WI38 (cell line): ENCODE measurements around the gene NUMA1.

ENCODE experiments used
- H3K4me3 ChIP-seq: 2 replicates; pipeline ENCODE4 v1.5.1; 2011; ENCODE audit warnings: low read depth, mild to moderate bottlenecking, control low read depth, low read length
- TF ChIP-seq, protein P1 (sequence below): IDR thresholded peaks from 2 replicates; pipeline ENCODE4 v1.5.1; 2012; ENCODE audit warnings: low read depth, mild to moderate bottlenecking, control low read depth, low read length

The NUMA1 gene

DNA sequence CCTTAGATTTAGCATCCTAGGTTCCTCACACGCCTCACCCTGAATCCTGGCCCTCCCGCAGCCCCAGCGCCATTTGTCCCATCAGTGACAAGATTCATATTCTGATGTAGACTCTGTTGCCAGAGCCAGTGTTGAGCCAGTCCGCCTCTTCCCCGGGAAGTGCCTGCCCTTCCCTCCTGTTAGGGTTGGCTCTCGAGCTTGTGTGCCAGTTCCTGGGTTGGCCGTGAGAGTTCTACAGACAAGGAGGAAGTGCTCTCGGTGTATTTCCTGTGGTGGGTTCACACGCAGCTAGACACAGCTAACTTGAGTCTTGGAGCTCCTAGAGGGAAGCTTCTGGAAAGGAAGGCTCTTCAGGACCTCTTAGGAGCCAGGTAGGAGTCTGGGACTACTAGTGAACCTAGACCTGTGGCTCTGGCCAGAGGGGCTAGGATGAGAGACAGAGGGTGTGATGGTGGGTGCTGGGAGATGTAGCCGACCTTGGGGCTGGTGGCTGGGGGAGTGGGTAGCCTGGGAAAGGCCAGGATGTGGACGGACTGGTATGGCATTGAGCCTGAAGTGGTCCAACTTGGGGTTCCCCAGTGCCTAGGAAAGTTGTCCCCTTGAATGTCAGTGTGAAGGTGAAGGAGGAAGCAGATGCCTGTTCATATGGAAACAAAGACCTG, 81.6 kb downstream of the NUMA1 start, which contains the start of gene IL18BP:
Gene IL18BP, plus strand, starts transcription at position 261 of the 662 bp plus-strand sequence. CDS start 1,076 bp downstream, outside the sequence.
- TF ChIP-seq, protein P1, sequence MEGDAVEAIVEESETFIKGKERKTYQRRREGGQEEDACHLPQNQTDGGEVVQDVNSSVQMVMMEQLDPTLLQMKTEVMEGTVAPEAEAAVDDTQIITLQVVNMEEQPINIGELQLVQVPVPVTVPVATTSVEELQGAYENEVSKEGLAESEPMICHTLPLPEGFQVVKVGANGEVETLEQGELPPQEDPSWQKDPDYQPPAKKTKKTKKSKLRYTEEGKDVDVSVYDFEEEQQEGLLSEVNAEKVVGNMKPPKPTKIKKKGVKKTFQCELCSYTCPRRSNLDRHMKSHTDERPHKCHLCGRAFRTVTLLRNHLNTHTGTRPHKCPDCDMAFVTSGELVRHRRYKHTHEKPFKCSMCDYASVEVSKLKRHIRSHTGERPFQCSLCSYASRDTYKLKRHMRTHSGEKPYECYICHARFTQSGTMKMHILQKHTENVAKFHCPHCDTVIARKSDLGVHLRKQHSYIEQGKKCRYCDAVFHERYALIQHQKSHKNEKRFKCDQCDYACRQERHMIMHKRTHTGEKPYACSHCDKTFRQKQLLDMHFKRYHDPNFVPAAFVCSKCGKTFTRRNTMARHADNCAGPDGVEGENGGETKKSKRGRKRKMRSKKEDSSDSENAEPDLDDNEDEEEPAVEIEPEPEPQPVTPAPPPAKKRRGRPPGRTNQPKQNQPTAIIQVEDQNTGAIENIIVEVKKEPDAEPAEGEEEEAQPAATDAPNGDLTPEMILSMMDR, result no peak
- H3K4me3 ChIP-seq, result no peak within 1 kb of the TSS

DNA sequence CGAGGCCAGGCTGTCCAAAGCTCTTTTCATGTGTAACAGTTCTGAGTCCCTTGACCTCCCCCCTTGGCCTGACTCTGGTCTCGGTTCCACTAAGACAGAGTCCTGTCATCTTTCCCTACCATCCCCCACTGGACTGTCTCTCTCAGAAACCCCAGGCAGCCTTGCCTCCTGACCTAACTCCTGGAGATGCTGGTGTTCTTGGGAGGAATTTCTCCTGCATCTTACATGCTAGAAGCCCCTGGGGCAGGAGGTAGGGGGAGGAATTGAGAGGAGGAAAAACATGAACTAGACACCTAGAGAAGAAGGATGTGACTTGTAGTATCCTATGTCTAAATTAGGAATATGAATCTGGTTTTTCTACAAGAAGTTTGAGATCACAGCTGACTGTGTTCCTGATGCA, 82.3 kb downstream of the NUMA1 start:
- no peak overlapping the region for H3K4me3 ChIP-seq
- TF ChIP-seq, protein P1, result no peak

GRCh38 chr11:71997594-71997993, 82.7 kb downstream of the NUMA1 start:
- TF ChIP-seq, protein P1, result no peak
- no peak overlapping the region for H3K4me3 ChIP-seq

GRCh38 chr11:71996946-71997345, 83.4 kb downstream of the NUMA1 start:
- TF ChIP-seq, protein P1, result no peak
- no peak overlapping the region for H3K4me3 ChIP-seq

GRCh38 chr11:71996517-71996916, 83.8 kb downstream of the NUMA1 start:
- TF ChIP-seq, protein P1, result no peak
- H3K4me3 ChIP-seq, result no peak overlapping the region

GRCh38 chr11:71995726-71996291, 84.5 kb downstream of the NUMA1 start:
- TF ChIP-seq, protein P1, result no peak

DNA sequence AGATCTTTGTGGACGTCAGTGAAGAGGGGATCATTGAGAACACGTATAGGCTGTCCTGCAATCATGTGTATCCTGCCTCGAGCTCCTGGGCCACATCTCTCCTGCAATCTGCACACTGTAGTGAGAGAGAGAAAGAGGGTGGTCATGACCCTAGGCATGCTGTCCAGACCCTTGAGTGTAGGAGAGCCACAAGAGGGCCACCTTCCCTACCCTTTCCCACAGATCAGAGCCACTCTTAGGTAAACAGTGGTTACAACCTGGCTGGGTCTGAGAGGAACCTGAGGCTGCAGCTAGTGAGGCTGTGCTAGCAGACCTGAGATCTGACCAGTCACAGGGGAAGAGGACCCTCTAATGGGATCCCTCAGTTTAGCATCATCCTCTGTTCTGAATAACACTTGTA, 85.6 kb downstream of the NUMA1 start:
- TF ChIP-seq, protein P1, result no peak

More at GRCh38 chr11:71995726-71996291, 84.5 kb downstream of the NUMA1 start:
- H3K4me3 ChIP-seq, result no peak overlapping the region

More for the DNA sequence above, 85.6 kb downstream of the NUMA1 start:
- H3K4me3 ChIP-seq, result no peak overlapping the region
